ENCODE data around the gene C1QTNF12.

- TF ChIP-seq EP300 (IDR thresholded peaks at IDR 0.05; ENCODE audit: borderline replicate concordance) (no peak), RAD21 (IDR thresholded peaks at IDR 0.05; ENCODE audit: low read depth) (no peak), MAX (IDR thresholded peaks at IDR 0.05) (no peak), CREB1 (IDR thresholded peaks at IDR 0.05; ENCODE audit: low read depth) (no peak), NFIC (IDR thresholded peaks at IDR 0.05) (no peak)
- TF ChIP-seq, protein P1, sequence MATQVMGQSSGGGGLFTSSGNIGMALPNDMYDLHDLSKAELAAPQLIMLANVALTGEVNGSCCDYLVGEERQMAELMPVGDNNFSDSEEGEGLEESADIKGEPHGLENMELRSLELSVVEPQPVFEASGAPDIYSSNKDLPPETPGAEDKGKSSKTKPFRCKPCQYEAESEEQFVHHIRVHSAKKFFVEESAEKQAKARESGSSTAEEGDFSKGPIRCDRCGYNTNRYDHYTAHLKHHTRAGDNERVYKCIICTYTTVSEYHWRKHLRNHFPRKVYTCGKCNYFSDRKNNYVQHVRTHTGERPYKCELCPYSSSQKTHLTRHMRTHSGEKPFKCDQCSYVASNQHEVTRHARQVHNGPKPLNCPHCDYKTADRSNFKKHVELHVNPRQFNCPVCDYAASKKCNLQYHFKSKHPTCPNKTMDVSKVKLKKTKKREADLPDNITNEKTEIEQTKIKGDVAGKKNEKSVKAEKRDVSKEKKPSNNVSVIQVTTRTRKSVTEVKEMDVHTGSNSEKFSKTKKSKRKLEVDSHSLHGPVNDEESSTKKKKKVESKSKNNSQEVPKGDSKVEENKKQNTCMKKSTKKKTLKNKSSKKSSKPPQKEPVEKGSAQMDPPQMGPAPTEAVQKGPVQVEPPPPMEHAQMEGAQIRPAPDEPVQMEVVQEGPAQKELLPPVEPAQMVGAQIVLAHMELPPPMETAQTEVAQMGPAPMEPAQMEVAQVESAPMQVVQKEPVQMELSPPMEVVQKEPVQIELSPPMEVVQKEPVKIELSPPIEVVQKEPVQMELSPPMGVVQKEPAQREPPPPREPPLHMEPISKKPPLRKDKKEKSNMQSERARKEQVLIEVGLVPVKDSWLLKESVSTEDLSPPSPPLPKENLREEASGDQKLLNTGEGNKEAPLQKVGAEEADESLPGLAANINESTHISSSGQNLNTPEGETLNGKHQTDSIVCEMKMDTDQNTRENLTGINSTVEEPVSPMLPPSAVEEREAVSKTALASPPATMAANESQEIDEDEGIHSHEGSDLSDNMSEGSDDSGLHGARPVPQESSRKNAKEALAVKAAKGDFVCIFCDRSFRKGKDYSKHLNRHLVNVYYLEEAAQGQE (IDR thresholded peaks at IDR 0.05; ENCODE audit: low read depth), result no peak
These were observed 39.5 kb downstream of the C1QTNF12 start for GRCh38 chr1:1206966-1207531.
